ENCODE results near the gene DYRK2.
"Not testable (repeated sequence)": the region's sequence is repeated elsewhere in the genome, so short reads cannot be mapped to it uniquely, and the experiment has no call there.

Gene DYRK2

DNA sequence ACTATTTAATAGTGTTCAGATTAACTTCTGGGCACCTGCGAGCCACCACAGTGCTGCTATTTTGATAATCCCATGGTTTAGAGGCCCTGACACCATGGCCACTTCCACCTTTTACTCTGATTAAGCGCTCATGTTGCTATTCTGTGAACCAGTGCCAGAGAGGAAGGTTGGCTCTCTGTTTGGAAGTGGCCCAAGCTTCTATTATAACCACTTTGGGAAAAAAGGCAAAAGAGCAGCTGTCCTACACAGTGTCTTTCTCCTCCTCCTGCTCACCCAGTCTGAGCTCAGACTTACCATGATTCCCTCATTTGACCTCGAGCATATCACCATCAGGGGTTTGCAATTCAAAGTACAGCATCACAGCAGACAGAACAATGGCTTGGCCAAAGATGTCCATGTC, 23.3 kb downstream of the DYRK2 start:
- H3K4me3 ChIP-seq (ENCODE audit: control insufficient read depth, low read depth, low read length), result no peak overlapping the region
- DNase-seq (ENCODE audit: low read depth), result no peak
- TF ChIP-seq, protein P1, sequence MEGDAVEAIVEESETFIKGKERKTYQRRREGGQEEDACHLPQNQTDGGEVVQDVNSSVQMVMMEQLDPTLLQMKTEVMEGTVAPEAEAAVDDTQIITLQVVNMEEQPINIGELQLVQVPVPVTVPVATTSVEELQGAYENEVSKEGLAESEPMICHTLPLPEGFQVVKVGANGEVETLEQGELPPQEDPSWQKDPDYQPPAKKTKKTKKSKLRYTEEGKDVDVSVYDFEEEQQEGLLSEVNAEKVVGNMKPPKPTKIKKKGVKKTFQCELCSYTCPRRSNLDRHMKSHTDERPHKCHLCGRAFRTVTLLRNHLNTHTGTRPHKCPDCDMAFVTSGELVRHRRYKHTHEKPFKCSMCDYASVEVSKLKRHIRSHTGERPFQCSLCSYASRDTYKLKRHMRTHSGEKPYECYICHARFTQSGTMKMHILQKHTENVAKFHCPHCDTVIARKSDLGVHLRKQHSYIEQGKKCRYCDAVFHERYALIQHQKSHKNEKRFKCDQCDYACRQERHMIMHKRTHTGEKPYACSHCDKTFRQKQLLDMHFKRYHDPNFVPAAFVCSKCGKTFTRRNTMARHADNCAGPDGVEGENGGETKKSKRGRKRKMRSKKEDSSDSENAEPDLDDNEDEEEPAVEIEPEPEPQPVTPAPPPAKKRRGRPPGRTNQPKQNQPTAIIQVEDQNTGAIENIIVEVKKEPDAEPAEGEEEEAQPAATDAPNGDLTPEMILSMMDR (IDR thresholded peaks at IDR 0.05; ENCODE audit: control insufficient read depth, insufficient read depth, low read depth, low read length, missing control alignments), result no peak

DNA sequence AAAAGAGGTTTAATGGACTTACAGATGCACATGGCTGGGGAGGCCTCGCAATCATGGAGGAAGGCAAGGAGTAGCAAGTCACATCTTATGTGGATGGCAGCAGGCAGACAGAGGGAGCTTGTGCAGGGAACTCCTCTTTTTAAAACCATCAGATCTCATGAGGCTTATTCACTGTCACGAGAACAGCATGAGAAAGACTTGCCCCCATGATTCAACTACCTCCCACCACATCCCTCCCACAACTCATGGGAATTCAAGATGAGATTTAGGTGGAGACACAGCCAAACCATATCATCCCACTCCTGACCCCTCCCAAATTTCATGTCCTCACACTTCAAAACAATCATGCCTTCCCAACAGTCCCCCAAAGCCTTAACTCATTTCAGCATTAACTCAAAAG, 24.0 kb downstream of the DYRK2 start:
- not testable (repeated sequence) for DNase-seq (ENCODE audit: low read depth); H3K4me3 ChIP-seq (ENCODE audit: control insufficient read depth, low read depth, low read length)

DNA sequence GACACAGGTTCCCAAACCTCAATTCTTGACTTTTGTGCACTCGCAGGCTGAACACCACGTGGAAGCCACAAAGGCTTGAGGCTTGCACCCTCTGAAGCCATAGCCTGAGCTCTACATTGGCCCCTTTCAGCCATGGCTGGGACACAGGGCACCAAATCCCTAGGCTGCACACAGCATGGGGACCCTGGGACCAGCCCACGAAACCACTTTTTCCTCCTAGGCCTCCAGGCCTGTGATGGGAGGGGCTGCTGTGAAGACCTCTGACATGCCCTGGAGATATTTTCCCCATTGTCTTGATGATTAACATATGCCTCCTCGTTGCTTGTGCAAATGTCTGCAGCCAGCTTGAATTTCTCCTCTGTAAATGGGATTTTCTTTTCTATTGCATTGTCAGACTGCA, 25.0 kb downstream of the DYRK2 start:
- not testable (repeated sequence) for DNase-seq (ENCODE audit: low read depth)

DNA sequence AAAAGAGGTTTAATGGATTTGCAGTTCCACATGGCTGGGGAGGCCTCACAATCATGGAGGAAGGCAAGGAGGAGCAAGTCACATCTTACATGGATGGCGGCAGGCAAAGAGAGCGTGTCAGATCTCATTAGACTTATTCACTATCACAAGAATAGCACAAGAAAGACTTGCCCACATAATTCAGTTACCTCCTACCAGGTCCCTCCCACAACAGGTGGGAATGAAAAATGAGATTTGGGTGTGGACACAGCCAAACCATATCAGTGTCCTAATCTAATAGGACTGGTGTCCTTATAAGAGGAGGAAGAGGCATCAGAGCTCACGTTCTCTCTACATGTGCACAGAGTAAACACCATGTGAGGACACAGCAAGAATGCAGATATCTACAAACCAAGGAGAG, 25.9 kb downstream of the DYRK2 start:
- no peak for DNase-seq (ENCODE audit: low read depth)
- TF ChIP-seq, protein P1 (IDR thresholded peaks at IDR 0.05; ENCODE audit: control insufficient read depth, insufficient read depth, low read depth, low read length, missing control alignments), result no peak
- no peak overlapping the region for H3K4me3 ChIP-seq (ENCODE audit: control insufficient read depth, low read depth, low read length)

More for the DNA sequence above, 25.0 kb downstream of the DYRK2 start:
- not testable (repeated sequence) for H3K4me3 ChIP-seq (ENCODE audit: control insufficient read depth, low read depth, low read length)

DNA sequence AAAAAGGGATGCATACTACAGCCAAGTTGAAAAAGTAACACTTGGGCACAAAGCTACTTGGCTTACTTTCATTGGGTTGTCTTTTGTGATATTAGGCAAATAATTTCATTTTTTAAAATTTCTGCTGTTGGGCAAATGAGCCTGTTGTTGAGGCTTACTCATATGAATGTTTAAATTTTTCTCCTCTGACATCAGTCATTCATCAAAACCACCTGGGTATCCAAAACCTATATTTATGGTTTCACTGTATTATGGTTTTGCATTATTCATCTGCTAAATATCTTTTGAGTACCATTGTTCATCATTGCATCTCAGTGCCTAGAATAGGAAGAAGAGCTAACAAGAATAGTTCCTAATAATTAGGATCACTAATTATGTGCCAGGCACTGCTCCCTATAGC, 28.1 kb downstream of the DYRK2 start:
- DNase-seq (ENCODE audit: low read depth), result no peak
- TF ChIP-seq, protein P1 (IDR thresholded peaks at IDR 0.05; ENCODE audit: control insufficient read depth, insufficient read depth, low read depth, low read length, missing control alignments), result no peak
- no peak overlapping the region for H3K4me3 ChIP-seq (ENCODE audit: control insufficient read depth, low read depth, low read length)

DNA sequence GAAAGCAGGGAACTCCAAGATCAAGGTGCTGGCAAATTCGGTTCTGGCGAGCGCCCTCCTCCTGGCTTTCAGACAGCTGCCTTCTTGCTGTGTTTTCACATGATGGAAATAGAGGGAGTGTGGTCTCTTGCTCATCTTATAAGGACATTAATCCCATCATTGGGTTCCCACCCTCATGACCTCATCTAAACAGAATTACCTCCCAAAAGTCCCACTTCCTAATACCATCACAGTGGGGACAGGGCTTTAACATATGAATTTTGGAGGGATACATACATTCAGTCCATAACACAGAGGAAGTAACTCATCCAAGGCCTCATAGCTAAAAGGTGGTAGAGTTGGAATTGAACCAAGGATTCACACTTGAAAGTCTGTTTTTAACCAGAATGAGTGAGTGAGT, 28.6 kb downstream of the DYRK2 start:
- no peak overlapping the region for H3K4me3 ChIP-seq (ENCODE audit: control insufficient read depth, low read depth, low read length)
- no peak for DNase-seq (ENCODE audit: low read depth)
- TF ChIP-seq, protein P1 (IDR thresholded peaks at IDR 0.05; ENCODE audit: control insufficient read depth, insufficient read depth, low read depth, low read length, missing control alignments), result no peak

DNA sequence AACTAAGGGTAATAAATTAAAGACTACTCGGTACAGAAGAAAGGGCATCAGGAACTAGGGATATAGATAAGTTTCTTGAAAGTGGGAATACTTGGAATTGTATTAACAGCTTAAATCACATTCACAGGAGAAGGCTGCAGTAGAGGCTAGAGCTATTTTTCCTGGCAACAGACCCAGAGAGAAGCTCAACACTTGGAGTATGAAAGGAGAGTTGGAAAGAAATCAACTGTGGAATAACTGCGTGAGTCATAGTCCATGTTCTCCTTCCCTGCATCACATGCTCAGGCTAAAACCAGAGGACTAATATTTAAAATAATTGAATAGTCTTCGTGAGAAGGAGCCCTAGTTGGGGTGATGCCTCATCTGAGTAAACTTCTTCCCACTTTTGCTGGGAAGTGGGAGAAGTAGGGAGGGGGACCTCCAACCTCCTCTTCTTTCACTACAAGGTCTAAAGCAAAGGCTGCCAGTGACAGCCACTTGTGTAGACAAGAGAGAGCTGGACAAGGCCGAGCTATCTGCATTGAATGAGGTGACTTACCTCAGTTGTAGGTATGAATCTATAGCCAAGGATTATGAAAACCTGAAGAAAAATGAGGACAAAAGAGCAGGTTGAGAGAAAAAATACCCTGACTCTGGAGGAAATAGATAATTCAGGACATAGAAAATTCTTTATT, 32.7 kb downstream of the DYRK2 start:
- DNase-seq (ENCODE audit: low read depth), result peak; percentile 86
- TF ChIP-seq, protein P1 (IDR thresholded peaks at IDR 0.05; ENCODE audit: control insufficient read depth, insufficient read depth, low read depth, low read length, missing control alignments), result no peak
- no peak overlapping the region for H3K4me3 ChIP-seq (ENCODE audit: control insufficient read depth, low read depth, low read length)

Data from AG09309 (cell line).